Measurements from ENCODE around the gene PTPRO.

The PTPRO gene

GRCh38 chr12:15320881-15321280, 1.4 kb upstream of the PTPRO start:
- no peak overlapping the region for H3K4me3 ChIP-seq (ENCODE audit: low read length)
- no peak for DNase-seq (ENCODE audit: low read depth)
- no peak for TF ChIP-seq CTCF (conservative IDR thresholded peaks at IDR 0.05; ENCODE audit: low read depth, low read length)

GRCh38 chr12:15323480-15323879, 1.2 kb downstream of the PTPRO start:
- no peak for TF ChIP-seq CTCF (conservative IDR thresholded peaks at IDR 0.05; ENCODE audit: low read depth, low read length)
- no peak for DNase-seq (ENCODE audit: low read depth)
- H3K4me3 ChIP-seq (ENCODE audit: low read length): no peak overlapping the region

- H3K4me3 ChIP-seq (ENCODE audit: low read length): no peak overlapping the region
- DNase-seq (ENCODE audit: low read depth): no peak
- no peak for TF ChIP-seq CTCF (conservative IDR thresholded peaks at IDR 0.05; ENCODE audit: low read depth, low read length)
These were observed 7.6 kb downstream of the PTPRO start for GRCh38 chr12:15329891-15330290.

- H3K4me3 ChIP-seq (ENCODE audit: low read length): no peak overlapping the region
- no peak for TF ChIP-seq CTCF (conservative IDR thresholded peaks at IDR 0.05; ENCODE audit: low read depth, low read length)
- DNase-seq (ENCODE audit: low read depth): no peak
These were observed 11.9 kb downstream of the PTPRO start for GRCh38 chr12:15334225-15334624.

GRCh38 chr12:15335959-15336358, 13.7 kb downstream of the PTPRO start:
- DNase-seq (ENCODE audit: low read depth): no peak
- no peak for TF ChIP-seq CTCF (conservative IDR thresholded peaks at IDR 0.05; ENCODE audit: low read depth, low read length)
- no peak overlapping the region for H3K4me3 ChIP-seq (ENCODE audit: low read length)

- no peak overlapping the region for H3K4me3 ChIP-seq (ENCODE audit: low read length)
- TF ChIP-seq CTCF (conservative IDR thresholded peaks at IDR 0.05; ENCODE audit: low read depth, low read length): no peak
- DNase-seq (ENCODE audit: low read depth): no peak
These were observed 14.7 kb downstream of the PTPRO start for GRCh38 chr12:15336768-15337553.

- H3K4me3 ChIP-seq (ENCODE audit: low read length): no peak overlapping the region
- DNase-seq (ENCODE audit: low read depth): no peak
- TF ChIP-seq CTCF (conservative IDR thresholded peaks at IDR 0.05; ENCODE audit: low read depth, low read length): no peak
These were observed 19.1 kb downstream of the PTPRO start for GRCh38 chr12:15341371-15341770.

Measured in retinal pigment epithelial cell (primary cell).